Activated CD4-positive, alpha-beta memory T cell treated with anti-CD3 and anti-CD28 coated beads, Interleukin-2, amount 10 ng/mL, durations not matched to agents 7 days and 5 days (primary cell): ENCODE data around the gene RAD51C. TPM values are rescaled to one million over a fixed set of nuclear protein-coding genes. Genes with fewer than 3 reads are reported as not detected.
"Not testable (repeated sequence)": the region's sequence is repeated elsewhere in the genome, so short reads cannot be mapped to it uniquely, and the experiment has no call there.

Experiments used
- CTCF ChIA-PET: fragments of 350-600 bp; sonication (Branson Sonifier 250); formaldehyde crosslinking; loops from one replicate; lab custom pipeline; 2021; ENCODE audit warnings: antibody characterized with exemption, inconsistent platforms; lab: Charles Lee
- POLR2A ChIA-PET: fragments of 350-600 bp; sonication (Branson Sonifier 250); formaldehyde crosslinking; loops from one replicate; lab custom pipeline; 2021; ENCODE audit warnings: antibody characterized with exemption; lab: Charles Lee
- DNase-seq: peaks from one replicate; pipeline ENCODE4 v3.0.0-alpha.2; 2020
- H3K27ac Mint-ChIP-seq: one replicate; pipeline ENCODE4 v1.8.0; 2021; ENCODE audit warnings: mild to moderate bottlenecking, mixed read lengths
- H3K27me3 Mint-ChIP-seq: one replicate; pipeline ENCODE4 v1.8.0; 2021; ENCODE audit warnings: mixed read lengths
- H3K36me3 Mint-ChIP-seq: one replicate; pipeline ENCODE4 v1.8.0; 2021; ENCODE audit warnings: low read depth, mixed read lengths
- H3K4me1 Mint-ChIP-seq: one replicate; pipeline ENCODE4 v1.8.0; 2021; ENCODE audit warnings: mixed read lengths
- H3K4me3 Mint-ChIP-seq: one replicate; pipeline ENCODE4 v1.8.0; 2021; ENCODE audit warnings: mild to moderate bottlenecking, mixed read lengths
- H3K9me3 Mint-ChIP-seq: one replicate; pipeline ENCODE4 v1.8.0; 2021; ENCODE audit warnings: mixed read lengths
- total RNA-seq, 2 experiments: library from RNA; stranded (reverse); gene quantifications; one replicate each; pipeline ENCODE4 v1.2.3, GENCODE V29; 2021

RAD51C gene
- total RNA-seq, 2 experiments from 2014 or later, result 55.2 to 59.6 TPM

GRCh38 chr17:58666858-58667267, 25.5 kb upstream of the RAD51C start:
- no peaks in the 10 kb centered on the region for H3K9me3 Mint-ChIP-seq
- ChIA-PET POLR2A (interaction anchor here (34.9 kb wide), 1 partner anchor 33 kb away, joined by 759 read pairs; no protein-coding TSS in a partner anchor), CTCF (interaction anchor here (1.0 kb wide), 1 partner anchor 23 kb away, joined by 5 read pairs; no protein-coding TSS in a partner anchor)
- peak overlapping the region; percentile 4 for H3K4me3 Mint-ChIP-seq
- H3K4me1 Mint-ChIP-seq, result peaks cover 5% of the 10 kb centered on the region
- peaks cover 7% of the 10 kb centered on the region for H3K27me3 Mint-ChIP-seq
- DNase-seq, result peak; percentile 45
- H3K27ac Mint-ChIP-seq, result no peak overlapping the region
- no peaks in the 10 kb centered on the region for H3K36me3 Mint-ChIP-seq

GRCh38 chr17:58667934-58668597, 24.3 kb upstream of the RAD51C start:
- Mint-ChIP-seq H3K27ac (no peak overlapping the region), H3K4me1 (peaks cover 5% of the 10 kb centered on the region), H3K4me3 (no peak overlapping the region), H3K9me3 (no peaks in the 10 kb centered on the region), H3K27me3 (peaks cover 7% of the 10 kb centered on the region), H3K36me3 (no peaks in the 10 kb centered on the region)
- no peak for DNase-seq
- POLR2A ChIA-PET, result interaction anchor here (1.2 to 34.9 kb wide), 2 partner anchors 34 to 63 kb away, joined by 3 to 759 read pairs; no protein-coding TSS in a partner anchor
- CTCF ChIA-PET, result interaction anchor here (1.0 kb wide), 2 partner anchors 22 to 36 kb away, joined by 3 to 5 read pairs; no protein-coding TSS in a partner anchor

GRCh38 chr17:58668598-58668935, 23.8 kb upstream of the RAD51C start:
- no peak overlapping the region for H3K27ac Mint-ChIP-seq
- H3K27me3 Mint-ChIP-seq, result peaks cover 7% of the 10 kb centered on the region
- H3K9me3 Mint-ChIP-seq, result no peaks in the 10 kb centered on the region
- ChIA-PET CTCF (interaction anchor here (1.0 kb wide), 1 partner anchor 37 kb away, joined by 3 read pairs; no protein-coding TSS in a partner anchor), POLR2A (interaction anchor here (1.6 to 34.9 kb wide), 2 partner anchors 24 to 35 kb away, joined by 5 to 759 read pairs; partner anchors contain the start of gene RAD51C)
- peaks cover 5% of the 10 kb centered on the region for H3K4me1 Mint-ChIP-seq
- no peak overlapping the region for H3K4me3 Mint-ChIP-seq
- no peak for DNase-seq
- no peaks in the 10 kb centered on the region for H3K36me3 Mint-ChIP-seq

- POLR2A ChIA-PET, result interaction anchor here (1.6 to 34.9 kb wide), 3 partner anchors 10 to 36 kb away, joined by 5 to 759 read pairs (median 8); partner anchors contain the start of gene RAD51C
- no peak for DNase-seq
- H3K4me1 Mint-ChIP-seq, result peaks cover 5% of the 10 kb centered on the region
- H3K27ac Mint-ChIP-seq, result no peak overlapping the region
- CTCF ChIA-PET, result interaction anchor here (1.1 kb wide), 1 partner anchor 305 kb away, joined by 3 read pairs; no protein-coding TSS in a partner anchor
- peaks cover 7% of the 10 kb centered on the region for H3K27me3 Mint-ChIP-seq
- no peaks in the 10 kb centered on the region for H3K9me3 Mint-ChIP-seq
- no peak overlapping the region for H3K4me3 Mint-ChIP-seq
- no peaks in the 10 kb centered on the region for H3K36me3 Mint-ChIP-seq
Measured at GRCh38 chr17:58669853-58670252, 22.5 kb upstream of the RAD51C start.

GRCh38 chr17:58671969-58672368, 20.4 kb upstream of the RAD51C start:
- no peaks in the 10 kb centered on the region for H3K36me3 Mint-ChIP-seq
- H3K9me3 Mint-ChIP-seq, result no peaks in the 10 kb centered on the region
- H3K27me3 Mint-ChIP-seq, result peaks cover 7% of the 10 kb centered on the region
- H3K4me3 Mint-ChIP-seq, result no peak overlapping the region
- H3K27ac Mint-ChIP-seq, result no peak overlapping the region
- ChIA-PET POLR2A (interaction anchor here (34.9 kb wide), 1 partner anchor 38 kb away, joined by 759 read pairs; no protein-coding TSS in a partner anchor), CTCF (interaction anchor here (0.6 kb wide), 1 partner anchor 451 kb away, joined by 3 read pairs; no protein-coding TSS in a partner anchor)
- H3K4me1 Mint-ChIP-seq, result no peaks in the 10 kb centered on the region
- DNase-seq, result no peak

- ChIA-PET POLR2A (interaction anchor here (1.1 kb wide), 1 partner anchor 45 kb away, joined by 3 read pairs; no protein-coding TSS in a partner anchor), CTCF (no interaction called here)
- Mint-ChIP-seq H3K4me3 (no peak overlapping the region), H3K27ac (no peak overlapping the region), H3K9me3 (no peaks in the 10 kb centered on the region), H3K27me3 (peaks cover 5% of the 10 kb centered on the region), H3K36me3 (no peaks in the 10 kb centered on the region), H3K4me1 (no peaks in the 10 kb centered on the region)
- DNase-seq, result no peak
Measured at GRCh38 chr17:58677194-58677880, 15.1 kb upstream of the RAD51C start.

- POLR2A ChIA-PET, result interaction anchor here (1.1 kb wide), 1 partner anchor 46 kb away, joined by 3 read pairs; no protein-coding TSS in a partner anchor
- CTCF ChIA-PET, H3K4me1 Mint-ChIP-seq, H3K4me3 Mint-ChIP-seq, H3K27me3 Mint-ChIP-seq, DNase-seq, H3K27ac Mint-ChIP-seq, H3K9me3 Mint-ChIP-seq, H3K36me3 Mint-ChIP-seq: not testable (repeated sequence)
Measured at GRCh38 chr17:58678287-58678686, 14.1 kb upstream of the RAD51C start.

GRCh38 chr17:58679263-58680037, 13.0 kb upstream of the RAD51C start:
- Mint-ChIP-seq H3K9me3 (no peaks in the 10 kb centered on the region), H3K27me3 (peaks cover 5% of the 10 kb centered on the region), H3K36me3 (no peaks in the 10 kb centered on the region), H3K4me3 (no peak overlapping the region), H3K4me1 (no peaks in the 10 kb centered on the region), H3K27ac (no peak overlapping the region)
- ChIA-PET CTCF (interaction anchor here (0.6 to 1.2 kb wide), 3 partner anchors 13 to 660 kb away, joined by 3 to 4 read pairs (median 3); no protein-coding TSS in a partner anchor), POLR2A (interaction anchor here (1.1 to 1.8 kb wide), 2 partner anchors 13 to 48 kb away, joined by 5 to 6 read pairs; partner anchors contain the start of genes RAD51C and TEX14)
- no peak for DNase-seq

- H3K27ac Mint-ChIP-seq, result no peak overlapping the region
- no peaks in the 10 kb centered on the region for H3K36me3 Mint-ChIP-seq
- DNase-seq, result no peak
- no peak overlapping the region for H3K4me3 Mint-ChIP-seq
- H3K9me3 Mint-ChIP-seq, result no peaks in the 10 kb centered on the region
- CTCF ChIA-PET, result interaction anchor here (0.6 to 1.2 kb wide), 2 partner anchors 14 to 43 kb away, joined by 3 to 4 read pairs; no protein-coding TSS in a partner anchor
- H3K4me1 Mint-ChIP-seq, result no peaks in the 10 kb centered on the region
- H3K27me3 Mint-ChIP-seq, result peaks cover 5% of the 10 kb centered on the region
- POLR2A ChIA-PET, result interaction anchor here (0.6 to 1.8 kb wide), 3 partner anchors 12 to 48 kb away, joined by 3 to 6 read pairs (median 5); partner anchors contain the start of genes RAD51C and TEX14
Measured at GRCh38 chr17:58680038-58680369, 12.4 kb upstream of the RAD51C start.

GRCh38 chr17:58684003-58684402, 8.4 kb upstream of the RAD51C start:
- Mint-ChIP-seq H3K4me1 (no peaks in the 10 kb centered on the region), H3K4me3 (no peak overlapping the region), H3K27ac (no peak overlapping the region), H3K9me3 (no peaks in the 10 kb centered on the region), H3K27me3 (peaks cover 5% of the 10 kb centered on the region), H3K36me3 (no peaks in the 10 kb centered on the region)
- DNase-seq, result no peak
- POLR2A ChIA-PET, result interaction anchor here (2.6 kb wide), 1 partner anchor 52 kb away, joined by 8 read pairs; no protein-coding TSS in a partner anchor
- CTCF ChIA-PET, result interaction anchor here (1.0 kb wide), 1 partner anchor 166 kb away, joined by 4 read pairs; no protein-coding TSS in a partner anchor

- ChIA-PET POLR2A (interaction anchor here (2.6 kb wide), 1 partner anchor 52 kb away, joined by 8 read pairs; no protein-coding TSS in a partner anchor), CTCF (interaction anchor here (0.6 to 1.0 kb wide), 2 partner anchors 166 to 582 kb away, joined by 3 to 4 read pairs; no protein-coding TSS in a partner anchor)
- H3K4me3 Mint-ChIP-seq, H3K9me3 Mint-ChIP-seq, DNase-seq, H3K4me1 Mint-ChIP-seq, H3K27me3 Mint-ChIP-seq, H3K36me3 Mint-ChIP-seq, H3K27ac Mint-ChIP-seq: not testable (repeated sequence)
Measured at GRCh38 chr17:58684462-58684861, 7.9 kb upstream of the RAD51C start.

- Mint-ChIP-seq H3K9me3 (no peaks in the 10 kb centered on the region), H3K27me3 (peaks cover 2% of the 10 kb centered on the region), H3K4me1 (peaks cover 2% of the 10 kb centered on the region), H3K36me3 (no peaks in the 10 kb centered on the region), H3K4me3 (no peak overlapping the region), H3K27ac (no peak overlapping the region)
- DNase-seq, result no peak
- POLR2A ChIA-PET, result interaction anchor here (10.8 kb wide), 1 partner anchor 56 kb away, joined by 251 read pairs; no protein-coding TSS in a partner anchor
- CTCF ChIA-PET, result no interaction called here
Measured at GRCh38 chr17:58686980-58687379, 5.4 kb upstream of the RAD51C start.
